Neural cell (in vitro differentiated cells): Measurements from ENCODE around the gene FOXJ3.

Experiments used
- EZH2 ChIP-seq: fragments of 200-600, 300-800 bp; shearing (Covaris generic), sonication (generic); IDR thresholded peaks from 2 replicates; pipeline ENCODE4 v1.6.1; 2014; ENCODE audit warnings: antibody characterized with exemption, low read length, borderline replicate concordance, mild to moderate bottlenecking; ENCODE audit not compliant: insufficient read depth, poor library complexity, severe bottlenecking
- TF ChIP-seq, protein P1 (sequence below): fragments of 450-650 bp; IDR thresholded peaks from 2 replicates; pipeline ENCODE4 v1.5.1; 2014; ENCODE audit warnings: antibody characterized with exemption, mild to moderate bottlenecking, moderate library complexity; ENCODE audit not compliant: poor library complexity, severe bottlenecking

GRCh38 chr1:42315500-42315899 lies 19.5 kb downstream of the FOXJ3 start:
- no peak for TF ChIP-seq EZH2
- TF ChIP-seq, protein P1, sequence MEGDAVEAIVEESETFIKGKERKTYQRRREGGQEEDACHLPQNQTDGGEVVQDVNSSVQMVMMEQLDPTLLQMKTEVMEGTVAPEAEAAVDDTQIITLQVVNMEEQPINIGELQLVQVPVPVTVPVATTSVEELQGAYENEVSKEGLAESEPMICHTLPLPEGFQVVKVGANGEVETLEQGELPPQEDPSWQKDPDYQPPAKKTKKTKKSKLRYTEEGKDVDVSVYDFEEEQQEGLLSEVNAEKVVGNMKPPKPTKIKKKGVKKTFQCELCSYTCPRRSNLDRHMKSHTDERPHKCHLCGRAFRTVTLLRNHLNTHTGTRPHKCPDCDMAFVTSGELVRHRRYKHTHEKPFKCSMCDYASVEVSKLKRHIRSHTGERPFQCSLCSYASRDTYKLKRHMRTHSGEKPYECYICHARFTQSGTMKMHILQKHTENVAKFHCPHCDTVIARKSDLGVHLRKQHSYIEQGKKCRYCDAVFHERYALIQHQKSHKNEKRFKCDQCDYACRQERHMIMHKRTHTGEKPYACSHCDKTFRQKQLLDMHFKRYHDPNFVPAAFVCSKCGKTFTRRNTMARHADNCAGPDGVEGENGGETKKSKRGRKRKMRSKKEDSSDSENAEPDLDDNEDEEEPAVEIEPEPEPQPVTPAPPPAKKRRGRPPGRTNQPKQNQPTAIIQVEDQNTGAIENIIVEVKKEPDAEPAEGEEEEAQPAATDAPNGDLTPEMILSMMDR = no peak
